ENCODE measurements around the gene ZNF629. TPM values are rescaled to one million over a fixed set of nuclear protein-coding genes. Genes with fewer than 3 reads are reported as not detected.

Gene ZNF629
- total RNA-seq, 1 experiment from 2014 or later: 18.4 TPM

Other genes starting within 250 kb of the ZNF629 start
- 9.1 TPM for gene ZNF764, start 228.8 kb downstream of the ZNF629 start, total RNA-seq (2021; ENCODE audit: unreplicated experiment)
- 3.6 TPM for gene ZNF688, start 215.5 kb downstream of the ZNF629 start, total RNA-seq (2021; ENCODE audit: unreplicated experiment)
- 0.15 TPM for gene ZNF785, start 201.5 kb downstream of the ZNF629 start, total RNA-seq (2021; ENCODE audit: unreplicated experiment)
- gene ZNF689, start 176.8 kb downstream of the ZNF629 start, total RNA-seq (2021; ENCODE audit: unreplicated experiment): 10.3 TPM
- gene PRR14, start 136.2 kb downstream of the ZNF629 start, total RNA-seq (2021; ENCODE audit: unreplicated experiment): 56.2 TPM
- gene FBRS, start 128.8 kb downstream of the ZNF629 start, total RNA-seq (2021; ENCODE audit: unreplicated experiment): 65.3 TPM
- 59.6 TPM for gene SRCAP, start 88.0 kb downstream of the ZNF629 start, total RNA-seq (2021; ENCODE audit: unreplicated experiment)
- 32.6 TPM for gene PHKG2, start 38.8 kb downstream of the ZNF629 start, total RNA-seq (2021; ENCODE audit: unreplicated experiment)
- 12.6 TPM for gene CFAP119, start 25.1 kb downstream of the ZNF629 start, total RNA-seq (2021; ENCODE audit: unreplicated experiment)
- 90.3 TPM for gene RNF40, start 24.9 kb downstream of the ZNF629 start, total RNA-seq (2021; ENCODE audit: unreplicated experiment)
- gene BCL7C, start 106.9 kb upstream of the ZNF629 start, total RNA-seq (2021; ENCODE audit: unreplicated experiment): 44.9 TPM
- 1.4 TPM for gene CTF1, start 109.4 kb upstream of the ZNF629 start, total RNA-seq (2021; ENCODE audit: unreplicated experiment)
- gene FBXL19, start 136.4 kb upstream of the ZNF629 start, total RNA-seq (2021; ENCODE audit: unreplicated experiment): 45.2 TPM
- 9.0 TPM for gene ORAI3, start 161.9 kb upstream of the ZNF629 start, total RNA-seq (2021; ENCODE audit: unreplicated experiment)
- 26.9 TPM for gene SETD1A, start 170.5 kb upstream of the ZNF629 start, total RNA-seq (2021; ENCODE audit: unreplicated experiment)
- 8.6 TPM for gene HSD3B7, start 198.0 kb upstream of the ZNF629 start, total RNA-seq (2021; ENCODE audit: unreplicated experiment)
- gene STX1B, start 223.4 kb upstream of the ZNF629 start, total RNA-seq (2021; ENCODE audit: unreplicated experiment): 1.6 TPM
- gene STX4, start 246.4 kb upstream of the ZNF629 start, total RNA-seq (2021; ENCODE audit: unreplicated experiment): 26.0 TPM